NCI-H2029 treated with DMSO at 0.1 percent for 48 hours (cell line): ENCODE measurements around the gene NLRC3.
A peak's percentile ranks its signal among the peaks of the same experiment; 100 is the strongest.
"Not testable (repeated sequence)": the region's sequence is repeated elsewhere in the genome, so short reads cannot be mapped to it uniquely, and the experiment has no call there.

Source experiments
- DNase-seq: peaks from one replicate; lab custom pipeline; 2025; lab: John Stamatoyannopoulos, UW

The NLRC3 gene, protein sequence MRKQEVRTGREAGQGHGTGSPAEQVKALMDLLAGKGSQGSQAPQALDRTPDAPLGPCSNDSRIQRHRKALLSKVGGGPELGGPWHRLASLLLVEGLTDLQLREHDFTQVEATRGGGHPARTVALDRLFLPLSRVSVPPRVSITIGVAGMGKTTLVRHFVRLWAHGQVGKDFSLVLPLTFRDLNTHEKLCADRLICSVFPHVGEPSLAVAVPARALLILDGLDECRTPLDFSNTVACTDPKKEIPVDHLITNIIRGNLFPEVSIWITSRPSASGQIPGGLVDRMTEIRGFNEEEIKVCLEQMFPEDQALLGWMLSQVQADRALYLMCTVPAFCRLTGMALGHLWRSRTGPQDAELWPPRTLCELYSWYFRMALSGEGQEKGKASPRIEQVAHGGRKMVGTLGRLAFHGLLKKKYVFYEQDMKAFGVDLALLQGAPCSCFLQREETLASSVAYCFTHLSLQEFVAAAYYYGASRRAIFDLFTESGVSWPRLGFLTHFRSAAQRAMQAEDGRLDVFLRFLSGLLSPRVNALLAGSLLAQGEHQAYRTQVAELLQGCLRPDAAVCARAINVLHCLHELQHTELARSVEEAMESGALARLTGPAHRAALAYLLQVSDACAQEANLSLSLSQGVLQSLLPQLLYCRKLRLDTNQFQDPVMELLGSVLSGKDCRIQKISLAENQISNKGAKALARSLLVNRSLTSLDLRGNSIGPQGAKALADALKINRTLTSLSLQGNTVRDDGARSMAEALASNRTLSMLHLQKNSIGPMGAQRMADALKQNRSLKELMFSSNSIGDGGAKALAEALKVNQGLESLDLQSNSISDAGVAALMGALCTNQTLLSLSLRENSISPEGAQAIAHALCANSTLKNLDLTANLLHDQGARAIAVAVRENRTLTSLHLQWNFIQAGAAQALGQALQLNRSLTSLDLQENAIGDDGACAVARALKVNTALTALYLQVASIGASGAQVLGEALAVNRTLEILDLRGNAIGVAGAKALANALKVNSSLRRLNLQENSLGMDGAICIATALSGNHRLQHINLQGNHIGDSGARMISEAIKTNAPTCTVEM

DNA sequence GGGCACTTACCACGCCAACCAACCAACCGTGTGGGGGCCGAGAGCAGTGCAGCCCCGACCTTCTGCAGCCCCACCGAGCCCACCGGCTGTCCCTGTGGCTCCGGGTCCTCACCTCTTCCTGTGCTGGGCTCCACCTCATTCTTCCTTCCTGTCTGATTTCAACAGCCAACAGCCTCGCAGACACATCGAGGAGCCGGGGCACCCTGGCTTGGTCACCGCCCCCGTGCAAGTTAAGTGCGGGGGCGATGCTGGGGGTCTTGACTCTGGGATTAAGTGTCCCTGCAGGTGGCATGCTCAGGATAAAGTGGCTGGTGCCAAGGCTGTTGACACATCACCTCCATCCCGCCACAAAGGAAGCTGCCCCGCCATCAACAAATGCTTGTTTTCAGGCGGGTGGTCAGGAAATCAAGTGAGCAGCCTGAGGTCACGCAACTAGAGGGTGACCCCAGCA is at the start of gene NLRC3:
TSS of gene NLRC3 (minus strand) at position 102 of the 451 bp plus-strand sequence. CDS start 12,367 bp downstream, outside the sequence.
- DNase-seq: no peak

DNA sequence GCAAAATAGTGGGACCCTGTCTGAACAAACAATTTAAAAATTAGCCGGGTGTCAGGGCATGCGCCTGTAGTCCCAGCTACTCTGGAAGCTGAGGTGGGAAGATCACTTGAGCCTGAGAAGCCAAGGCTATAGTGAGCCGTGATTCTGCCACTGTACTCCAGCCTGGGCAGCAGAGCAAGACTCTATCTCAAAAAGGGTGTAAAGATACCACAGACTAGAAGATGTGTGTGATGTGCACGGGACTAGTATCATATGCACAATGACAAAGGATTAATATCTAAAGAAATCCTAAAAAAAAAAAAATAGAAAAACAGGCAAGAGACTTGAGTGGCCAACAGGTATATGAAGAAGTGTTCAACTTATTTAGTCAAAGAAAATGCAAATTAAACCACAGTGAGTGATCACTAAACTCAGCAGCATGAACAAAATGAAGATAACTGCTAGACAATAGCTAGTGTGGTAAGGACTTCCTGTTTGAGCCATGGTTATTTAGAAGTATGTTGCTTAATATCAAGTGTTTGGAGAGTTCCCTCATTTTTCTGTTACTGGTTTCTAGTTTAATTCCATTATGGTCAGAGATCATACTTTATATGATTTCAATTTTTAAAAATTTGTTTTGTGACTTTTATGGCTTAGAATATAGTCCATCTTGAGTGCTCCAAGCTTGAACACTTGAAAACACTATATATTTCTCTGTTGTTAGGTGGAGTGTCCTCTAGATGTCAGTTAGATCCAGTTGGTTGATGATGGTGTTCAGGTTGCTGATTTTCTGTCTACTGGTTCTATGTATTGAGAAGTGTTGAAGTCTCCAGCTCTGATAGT is 48.9 kb upstream of the NLRC3 start:
- peak; percentile 75 for DNase-seq

DNA sequence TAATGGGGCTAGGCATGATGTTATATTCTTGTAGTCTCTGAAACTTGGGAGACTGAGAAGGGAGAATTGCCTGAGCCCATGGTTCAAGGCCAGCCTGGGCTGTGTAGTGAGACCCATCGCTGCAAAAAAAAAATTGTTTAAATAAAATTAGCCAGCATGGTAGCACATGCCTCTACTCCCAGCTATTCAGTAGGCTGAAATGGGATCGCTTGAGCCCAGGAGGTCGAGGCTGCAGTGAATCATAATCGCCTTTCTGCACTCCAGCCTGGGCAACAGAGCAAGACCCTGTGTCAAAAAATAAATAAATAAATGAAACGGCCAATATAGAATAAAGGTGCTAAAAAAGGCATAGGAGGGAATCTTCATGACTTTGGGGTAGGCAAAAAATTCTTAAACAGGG is 48.1 kb upstream of the NLRC3 start:
- no peak for DNase-seq

DNA sequence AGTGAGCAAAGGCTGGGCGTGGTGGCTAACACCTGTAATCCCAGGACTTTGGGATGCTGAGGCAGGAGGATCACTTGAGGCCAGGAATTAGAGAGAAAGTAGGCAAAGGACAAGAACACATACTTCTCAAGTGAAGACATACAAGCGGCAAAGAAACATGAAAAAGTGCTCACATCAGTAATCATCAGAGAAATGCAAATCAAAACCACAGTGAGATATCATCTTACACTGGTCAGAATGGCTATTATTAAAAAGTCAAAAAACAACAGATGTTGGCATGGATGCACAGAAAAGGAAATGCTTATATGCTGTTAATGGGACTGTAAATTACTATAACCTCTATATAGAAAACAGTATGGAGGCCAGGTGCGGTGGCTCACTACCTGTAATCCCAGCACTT is 46.4 kb upstream of the NLRC3 start:
- no peak for DNase-seq

DNA sequence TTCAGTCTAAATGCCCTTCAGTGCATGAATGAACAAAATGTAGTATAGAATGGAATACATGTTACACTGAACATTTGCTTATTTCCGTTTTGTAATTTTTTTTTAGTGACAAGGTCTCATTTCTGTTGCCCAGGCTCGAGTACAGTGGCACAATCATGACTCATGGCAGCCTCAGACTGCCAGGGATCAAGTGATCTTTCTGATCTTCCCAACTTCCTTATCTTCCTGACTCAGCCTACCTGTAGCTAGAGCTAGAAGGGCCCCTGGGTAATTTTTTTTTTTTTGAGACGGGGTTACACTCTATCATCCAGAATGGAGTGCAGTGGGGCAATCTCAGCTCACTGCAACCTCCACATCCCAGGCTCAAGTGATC is 41.6 kb upstream of the NLRC3 start:
- DNase-seq: no peak

DNA sequence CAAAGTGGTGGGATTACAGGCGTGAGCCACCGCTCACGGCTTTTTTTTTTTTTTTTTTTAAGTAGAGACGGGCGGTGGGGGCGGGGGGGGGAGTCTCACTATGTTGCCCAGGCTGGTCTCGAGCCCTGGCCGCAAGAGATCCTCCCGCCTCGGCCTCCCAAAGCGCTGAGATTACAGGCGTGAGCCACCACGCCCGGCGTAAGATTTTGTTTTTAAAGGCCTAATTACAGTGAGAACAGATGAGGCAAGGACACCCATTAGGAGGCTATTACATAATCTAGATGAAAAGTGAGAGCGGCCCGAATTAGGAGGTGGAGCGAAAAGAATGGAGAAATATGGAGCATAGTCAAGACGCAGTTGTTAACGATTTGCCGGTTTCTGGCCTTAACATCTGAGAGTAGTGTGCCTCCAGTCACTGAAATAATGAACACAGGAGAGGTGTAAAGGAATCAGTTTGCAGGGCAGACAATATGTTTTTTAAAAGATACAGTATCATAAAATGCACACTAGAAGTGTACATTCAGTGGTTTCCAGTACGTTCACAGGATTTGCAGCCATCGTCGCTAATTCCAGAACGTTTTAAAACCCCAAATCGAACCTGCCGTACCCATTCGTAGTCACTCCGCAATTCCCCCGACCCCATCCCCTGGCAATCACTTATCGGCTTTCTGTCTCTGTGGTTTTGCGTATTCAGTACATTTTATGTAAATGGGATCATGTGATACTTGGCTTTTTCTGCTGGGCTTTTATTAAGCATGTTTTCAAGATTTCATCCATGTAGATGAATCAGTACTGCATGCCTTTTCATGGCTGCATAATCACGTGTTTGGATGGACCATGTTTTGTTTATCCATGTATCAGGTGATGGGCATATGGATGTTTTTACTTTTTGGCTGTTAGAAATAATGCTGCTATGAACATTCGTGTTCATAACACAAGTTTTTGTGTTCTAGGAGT is 35.6 kb upstream of the NLRC3 start:
- DNase-seq: no peak

DNA sequence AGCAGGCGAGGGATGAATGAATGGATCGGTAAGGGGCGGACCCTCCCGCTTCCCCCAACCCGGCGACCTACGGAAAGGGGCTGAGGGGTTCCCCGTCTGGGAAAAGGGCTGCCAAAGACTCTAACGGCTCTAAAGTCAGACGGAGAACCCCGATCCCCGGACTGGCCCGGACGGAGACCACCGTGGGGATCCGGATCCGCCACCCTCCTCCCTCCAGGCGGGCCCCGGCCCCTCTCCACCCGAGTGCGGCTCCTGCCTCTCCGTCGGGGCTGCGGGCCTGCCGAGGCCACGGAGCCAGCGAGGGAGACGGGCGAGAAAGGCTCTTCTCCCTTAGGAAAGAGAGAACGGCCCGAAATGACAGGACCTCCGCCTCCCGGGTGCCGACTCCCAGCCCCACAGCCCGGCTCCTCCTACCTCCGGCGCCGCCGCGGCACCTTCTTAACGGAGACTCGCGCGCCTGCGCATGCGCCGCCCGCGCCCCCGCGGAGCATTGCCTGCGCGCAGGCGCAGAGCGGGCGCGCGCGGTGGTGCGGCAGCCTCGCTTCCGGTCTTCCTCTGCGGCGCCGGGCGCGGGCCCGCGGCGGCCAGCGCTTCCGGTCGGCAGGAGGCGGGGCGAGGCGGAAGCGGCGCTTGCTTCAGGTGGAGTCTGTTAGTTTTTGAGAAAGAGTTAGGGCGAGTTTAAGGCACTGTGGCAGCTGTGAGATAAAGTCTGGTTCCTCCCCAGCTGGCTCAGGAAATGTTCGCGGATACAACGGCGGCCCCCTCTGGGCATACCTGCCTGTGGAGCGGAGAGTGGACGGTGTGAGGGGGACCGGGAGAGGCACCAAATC is 34.2 kb upstream of the NLRC3 start, which contains the start of gene SLX4:
TSS of gene SLX4 (minus strand) at position 461 of the 830 bp plus-strand sequence. CDS start 2,642 bp downstream, outside the sequence.
- peak; percentile 59 for DNase-seq

DNA sequence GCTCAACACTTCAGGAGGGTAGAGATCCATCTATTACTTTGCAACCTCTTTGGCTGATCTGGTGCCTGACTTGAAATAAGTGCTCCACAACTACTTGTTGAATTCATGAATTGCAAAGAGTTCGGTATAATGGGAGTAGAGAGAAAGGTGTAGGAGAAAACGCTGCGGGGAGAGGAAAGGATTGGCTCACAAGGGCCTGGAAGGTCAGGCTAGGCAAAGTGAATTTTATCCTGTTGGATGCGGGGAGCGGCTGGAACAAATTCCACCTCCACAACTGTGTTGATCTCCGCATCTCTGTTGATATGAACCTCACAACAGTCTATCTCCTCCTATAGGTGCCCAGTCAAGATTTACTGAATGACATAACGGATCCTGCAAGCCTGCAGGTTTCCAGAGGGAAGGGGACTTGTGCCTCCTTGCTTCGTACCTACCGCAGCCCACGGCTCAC is 33.5 kb upstream of the NLRC3 start:
- no peak for DNase-seq

DNA sequence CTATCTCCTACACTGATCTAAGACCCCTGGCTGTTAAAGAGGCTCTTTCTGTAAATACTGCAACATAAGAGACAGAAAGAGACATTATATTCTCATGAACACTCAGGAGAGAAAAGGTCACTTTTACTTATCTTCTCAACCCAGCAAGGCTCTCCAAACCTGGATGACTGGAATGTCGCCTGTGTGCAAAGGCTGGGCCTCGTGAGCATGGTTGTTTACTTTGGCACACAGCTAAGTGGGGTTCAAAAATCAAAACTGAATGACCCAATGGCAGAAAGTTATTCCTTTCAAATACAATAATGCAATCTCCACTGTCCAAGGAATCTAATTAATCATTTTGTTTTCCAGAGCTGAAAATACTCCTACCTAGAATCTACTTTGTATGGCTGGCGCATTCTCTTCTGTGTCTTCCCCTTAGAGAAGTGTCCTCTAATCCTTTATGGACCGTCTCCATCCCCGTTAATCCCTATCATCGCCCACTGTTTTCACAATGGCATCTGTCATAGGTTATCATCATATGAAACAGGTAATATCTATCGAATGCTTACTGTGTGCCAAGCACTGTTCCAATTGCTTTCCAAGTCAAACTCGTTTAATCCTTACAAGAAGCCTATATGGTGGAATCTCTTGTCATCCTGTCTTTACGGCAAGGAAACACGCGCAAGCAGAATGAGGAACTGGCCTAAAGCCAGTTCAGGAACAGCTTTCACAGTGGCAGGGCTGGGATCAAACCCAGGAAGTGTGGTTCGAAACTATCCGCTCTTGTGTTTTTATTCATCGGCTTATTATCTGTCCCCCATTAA is 32.9 kb upstream of the NLRC3 start:
- no peak for DNase-seq

DNA sequence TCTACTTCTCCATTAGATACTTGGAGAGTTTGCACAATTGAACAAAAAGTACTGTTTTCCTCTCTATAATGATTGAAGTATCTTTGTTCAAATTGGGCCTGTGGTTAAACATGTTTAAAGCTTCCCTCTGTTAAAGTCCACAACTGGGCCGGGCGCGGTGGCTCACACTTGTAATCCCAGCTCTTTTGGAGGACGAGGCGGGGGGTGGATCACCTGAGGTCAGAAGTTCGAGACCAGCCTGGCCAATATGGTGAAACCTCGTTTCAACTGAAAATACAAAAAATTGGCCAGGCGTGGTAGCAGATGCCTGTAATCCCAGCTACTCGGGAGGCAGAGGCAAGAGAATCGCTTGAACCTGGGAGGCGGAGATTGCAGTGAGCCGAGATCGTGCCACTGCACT is 31.8 kb upstream of the NLRC3 start:
- not testable (repeated sequence) for DNase-seq

DNA sequence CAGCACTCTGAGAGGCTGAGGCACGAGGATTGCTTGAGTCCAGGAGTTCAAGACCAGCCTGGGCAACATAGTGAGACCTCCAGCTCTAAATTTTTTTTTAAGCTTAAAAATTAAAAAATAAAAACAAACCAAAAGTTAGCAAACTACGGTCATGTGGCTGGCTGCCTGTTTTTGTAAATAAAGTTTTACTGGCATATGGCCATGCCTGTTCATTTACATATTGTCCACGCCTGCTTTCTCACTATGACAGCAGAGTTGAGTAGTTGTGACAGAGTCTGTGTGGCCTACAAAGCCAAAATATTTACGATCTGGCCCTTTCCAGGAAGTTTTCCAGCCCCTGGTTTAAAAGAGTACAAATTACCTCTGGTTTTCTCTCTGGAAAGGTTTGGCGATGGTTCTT is 30.9 kb upstream of the NLRC3 start:
- no peak for DNase-seq

DNA sequence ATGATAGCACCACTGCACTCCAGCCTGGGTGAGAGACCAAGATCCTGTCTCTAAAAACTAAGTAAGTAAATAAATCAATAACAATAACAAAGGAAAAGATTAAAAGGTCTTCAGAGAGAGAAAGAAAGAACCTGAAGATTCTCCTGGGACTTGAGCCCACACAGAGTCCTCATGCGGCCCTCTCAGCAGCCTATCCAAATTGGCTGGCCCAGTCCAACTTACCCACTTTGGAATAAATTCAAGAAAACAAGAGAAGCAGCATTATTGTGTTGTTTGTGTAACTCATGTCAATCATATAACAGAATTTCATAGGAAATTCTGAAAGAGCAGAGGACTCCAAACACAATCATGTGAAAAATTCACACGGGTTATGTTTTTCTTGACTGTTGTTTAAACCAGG is 30.4 kb upstream of the NLRC3 start:
- no peak for DNase-seq

DNA sequence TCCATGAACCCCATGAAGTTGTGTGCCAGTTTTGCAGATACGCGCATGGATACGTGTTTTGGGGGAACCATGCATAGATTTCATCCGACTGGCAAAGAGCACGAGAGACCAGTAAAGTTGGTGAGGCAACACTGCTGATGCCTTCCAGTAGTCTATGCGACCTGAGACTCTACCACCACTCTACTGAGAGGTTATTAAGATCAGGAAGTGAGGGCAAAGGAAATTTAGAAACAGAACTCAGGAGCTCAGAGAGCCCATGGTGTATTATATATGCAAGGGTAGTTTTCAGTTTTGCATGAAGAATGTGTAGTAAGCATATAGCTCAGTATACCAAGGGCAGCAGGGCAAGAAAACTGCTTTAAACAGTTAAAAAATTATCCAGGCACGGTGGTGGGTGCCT is 30.0 kb upstream of the NLRC3 start:
- DNase-seq: no peak

DNA sequence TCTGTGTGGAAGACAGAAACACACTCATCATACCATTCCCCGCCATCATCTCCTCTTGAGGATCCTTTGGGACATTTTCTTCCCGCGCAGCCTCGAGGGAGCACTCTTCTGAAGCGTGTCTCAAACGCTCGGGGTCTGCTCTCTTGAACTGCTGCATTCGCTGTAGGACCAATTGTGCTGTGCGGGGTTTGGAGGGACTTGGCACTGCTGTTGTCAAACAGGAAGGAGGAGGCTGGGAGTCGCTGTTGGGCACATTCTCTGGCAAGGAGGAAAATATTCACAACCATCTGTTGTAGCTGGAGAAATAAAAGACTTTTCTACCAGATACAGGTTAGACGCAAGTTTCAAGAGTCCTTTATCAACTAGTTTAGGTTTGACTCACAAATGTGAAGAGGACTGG is 29.2 kb upstream of the NLRC3 start:
- no peak for DNase-seq

DNA sequence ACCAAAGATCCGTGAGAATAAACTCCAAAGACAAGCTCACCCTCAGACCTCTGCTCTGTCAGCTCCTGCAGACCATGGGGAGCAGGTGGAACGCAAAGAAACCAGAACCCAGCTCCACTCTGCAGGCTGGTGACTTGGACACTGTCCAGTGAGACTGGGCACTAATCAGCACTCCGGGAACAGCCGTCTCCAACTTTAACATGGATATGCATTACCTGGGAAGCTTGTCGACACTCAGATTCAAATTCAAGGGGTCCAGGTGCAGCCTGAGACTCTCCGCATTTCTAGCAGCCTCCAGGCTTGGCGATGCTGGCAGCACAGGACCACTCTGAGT is 25.1 kb upstream of the NLRC3 start:
- no peak for DNase-seq

DNA sequence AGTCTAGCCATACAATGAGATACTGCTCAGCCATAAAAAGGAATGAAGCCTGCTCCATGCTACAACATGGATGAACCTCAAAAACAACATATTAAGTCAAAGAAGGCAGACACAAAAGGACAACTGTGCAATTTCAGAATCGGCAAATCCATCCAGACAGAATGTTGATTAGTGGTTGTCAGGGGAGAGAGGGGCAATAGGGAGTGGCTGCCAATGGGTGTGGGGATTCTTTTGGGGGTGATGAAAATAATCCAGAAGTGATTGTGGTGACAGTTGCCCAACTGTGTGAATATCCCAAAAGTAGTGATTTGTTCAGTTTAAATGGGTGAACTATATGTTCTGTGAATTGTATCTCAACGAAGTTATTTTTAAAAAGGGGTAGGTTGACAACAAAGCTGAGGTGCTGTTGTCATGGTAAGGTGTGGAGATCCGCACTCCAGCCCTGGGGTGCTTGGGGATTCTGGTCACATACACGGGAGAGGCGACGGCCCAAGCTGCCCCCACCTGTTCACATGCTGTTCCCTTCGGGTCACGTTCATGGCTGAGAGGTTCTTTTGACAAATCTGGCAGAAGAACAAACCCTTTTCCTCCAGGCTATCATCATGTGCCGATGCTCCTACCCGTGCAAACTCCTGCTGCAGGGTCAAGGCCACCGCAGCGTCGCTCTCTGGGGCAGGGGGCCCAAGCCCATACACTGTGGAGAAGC is 24.6 kb upstream of the NLRC3 start:
- no peak for DNase-seq

DNA sequence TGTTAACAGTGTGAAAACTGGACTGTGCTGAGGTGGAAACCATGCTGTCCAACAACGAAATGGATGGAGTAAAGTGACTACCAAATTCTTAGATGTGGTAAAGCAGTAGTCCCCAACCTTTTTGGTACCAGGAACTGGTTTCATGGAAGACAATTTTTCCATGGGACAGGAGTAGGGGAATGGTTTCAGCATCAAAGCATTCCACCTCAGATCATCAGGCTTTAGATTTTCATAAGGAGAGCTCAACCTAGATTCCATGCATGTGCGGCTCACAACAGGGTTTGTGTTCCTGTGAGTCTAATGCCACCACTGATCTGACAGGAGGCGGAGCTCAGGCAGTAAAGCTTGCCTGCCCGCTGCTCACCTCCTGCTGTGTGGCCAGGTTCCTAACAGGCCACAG is 22.7 kb upstream of the NLRC3 start:
- DNase-seq: no peak

DNA sequence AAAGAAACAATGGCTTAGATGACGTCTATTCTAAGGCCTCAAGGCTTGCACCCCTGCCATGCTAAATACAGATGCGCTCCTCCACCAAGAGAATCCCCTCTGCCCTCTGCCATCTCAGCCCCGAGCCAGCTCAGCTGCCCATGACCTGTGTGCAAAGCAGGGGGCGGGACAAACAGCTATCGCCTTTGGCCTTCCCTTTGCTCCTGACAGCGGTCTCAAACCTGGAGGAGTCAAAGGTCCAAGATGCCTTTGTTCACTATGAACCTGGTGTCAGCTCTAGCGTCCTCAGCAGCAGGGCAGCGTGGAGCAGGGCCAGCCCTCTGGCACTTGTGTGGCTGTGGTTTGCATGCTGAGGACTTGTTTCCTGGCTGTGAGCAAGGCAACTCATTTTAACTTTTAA is 21.9 kb upstream of the NLRC3 start:
- DNase-seq: no peak
